GM12872 (cell line): ENCODE results near the gene CLIC3.

Experiments used
- TF ChIP-seq, protein P1 (sequence below): IDR thresholded peaks from 3 replicates; pipeline ENCODE4 v1.5.1; 2011; ENCODE audit warnings: low read depth, mild to moderate bottlenecking, low read length, moderate library complexity; ENCODE audit not compliant: insufficient read depth

Gene CLIC3

DNA sequence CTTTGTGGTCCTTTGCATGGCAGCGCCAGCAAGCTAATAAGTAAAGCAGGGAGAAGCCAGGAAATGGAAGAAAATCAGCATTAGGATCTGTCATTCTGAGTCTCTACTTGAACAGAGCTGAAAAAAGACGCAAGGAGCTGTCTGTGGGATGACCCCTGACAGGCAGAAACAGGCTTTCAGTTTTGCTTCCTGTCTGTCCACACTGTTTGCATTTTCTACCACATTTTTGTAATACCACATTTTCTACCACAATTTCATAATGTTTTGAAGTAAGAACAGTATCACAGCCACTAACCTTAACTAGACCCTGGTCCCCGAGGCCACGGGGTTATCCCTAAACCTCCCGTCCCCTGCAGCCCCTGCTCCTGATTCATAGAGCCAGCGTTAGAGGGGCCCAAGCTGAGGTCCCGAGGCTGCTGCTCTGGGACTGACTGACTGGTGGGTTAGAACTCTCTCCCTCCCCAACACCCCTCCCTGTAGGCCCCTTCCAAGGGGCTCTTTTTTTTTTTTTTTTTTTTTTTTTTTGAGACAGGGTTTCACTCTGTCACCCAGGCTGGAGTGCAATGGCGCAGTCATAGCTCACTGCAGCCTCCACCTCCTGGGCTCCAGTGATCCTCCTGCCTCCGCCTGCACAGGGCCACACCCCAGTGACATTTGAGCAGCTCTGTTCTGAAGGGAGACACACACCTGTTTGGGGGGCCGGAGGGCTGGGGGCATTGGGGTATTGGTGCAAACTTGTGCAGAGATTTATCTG is 4.0 kb upstream of the CLIC3 start:
- TF ChIP-seq, protein P1, sequence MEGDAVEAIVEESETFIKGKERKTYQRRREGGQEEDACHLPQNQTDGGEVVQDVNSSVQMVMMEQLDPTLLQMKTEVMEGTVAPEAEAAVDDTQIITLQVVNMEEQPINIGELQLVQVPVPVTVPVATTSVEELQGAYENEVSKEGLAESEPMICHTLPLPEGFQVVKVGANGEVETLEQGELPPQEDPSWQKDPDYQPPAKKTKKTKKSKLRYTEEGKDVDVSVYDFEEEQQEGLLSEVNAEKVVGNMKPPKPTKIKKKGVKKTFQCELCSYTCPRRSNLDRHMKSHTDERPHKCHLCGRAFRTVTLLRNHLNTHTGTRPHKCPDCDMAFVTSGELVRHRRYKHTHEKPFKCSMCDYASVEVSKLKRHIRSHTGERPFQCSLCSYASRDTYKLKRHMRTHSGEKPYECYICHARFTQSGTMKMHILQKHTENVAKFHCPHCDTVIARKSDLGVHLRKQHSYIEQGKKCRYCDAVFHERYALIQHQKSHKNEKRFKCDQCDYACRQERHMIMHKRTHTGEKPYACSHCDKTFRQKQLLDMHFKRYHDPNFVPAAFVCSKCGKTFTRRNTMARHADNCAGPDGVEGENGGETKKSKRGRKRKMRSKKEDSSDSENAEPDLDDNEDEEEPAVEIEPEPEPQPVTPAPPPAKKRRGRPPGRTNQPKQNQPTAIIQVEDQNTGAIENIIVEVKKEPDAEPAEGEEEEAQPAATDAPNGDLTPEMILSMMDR = no peak

DNA sequence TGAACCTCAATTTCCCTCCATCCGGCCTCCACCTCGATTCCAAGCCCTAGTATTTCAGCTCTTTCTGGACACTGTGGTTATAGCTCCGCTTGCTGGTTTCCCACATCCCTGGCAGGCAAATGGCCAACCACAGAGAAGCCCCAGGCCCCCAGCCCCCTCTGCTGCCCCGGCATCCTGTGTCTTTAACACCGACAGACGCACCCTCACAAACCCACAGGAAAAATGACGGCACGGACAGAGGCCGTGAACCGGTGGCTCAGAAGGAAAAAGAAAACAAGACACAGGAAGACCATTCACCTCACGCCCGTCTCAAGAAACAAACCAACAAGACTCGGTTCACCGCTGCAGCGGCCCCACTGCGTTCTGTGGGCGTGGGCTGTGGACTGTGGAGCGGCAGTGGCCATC is 1.5 kb upstream of the CLIC3 start:
- TF ChIP-seq, protein P1 = no peak

DNA sequence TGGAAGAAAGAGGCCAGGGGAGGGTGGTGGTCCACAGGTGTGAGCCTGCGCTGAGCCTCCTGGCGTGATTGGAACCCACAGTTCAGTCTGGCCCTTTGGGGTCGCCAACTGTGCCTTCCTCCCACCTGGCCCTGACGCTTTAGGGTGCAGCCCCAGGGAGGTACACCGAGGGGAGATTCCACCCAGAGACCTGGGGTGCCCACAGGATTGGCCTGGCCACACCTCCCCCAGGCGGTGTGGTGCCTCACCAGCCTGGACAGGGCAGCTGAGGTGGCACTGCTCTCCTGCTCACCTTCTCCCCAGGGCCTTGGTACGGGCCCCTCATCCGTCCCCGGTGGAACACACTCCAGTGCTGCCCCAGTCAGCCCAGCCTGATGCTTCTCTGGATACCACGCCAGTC is 1.0 kb upstream of the CLIC3 start:
- TF ChIP-seq, protein P1 = no peak

DNA sequence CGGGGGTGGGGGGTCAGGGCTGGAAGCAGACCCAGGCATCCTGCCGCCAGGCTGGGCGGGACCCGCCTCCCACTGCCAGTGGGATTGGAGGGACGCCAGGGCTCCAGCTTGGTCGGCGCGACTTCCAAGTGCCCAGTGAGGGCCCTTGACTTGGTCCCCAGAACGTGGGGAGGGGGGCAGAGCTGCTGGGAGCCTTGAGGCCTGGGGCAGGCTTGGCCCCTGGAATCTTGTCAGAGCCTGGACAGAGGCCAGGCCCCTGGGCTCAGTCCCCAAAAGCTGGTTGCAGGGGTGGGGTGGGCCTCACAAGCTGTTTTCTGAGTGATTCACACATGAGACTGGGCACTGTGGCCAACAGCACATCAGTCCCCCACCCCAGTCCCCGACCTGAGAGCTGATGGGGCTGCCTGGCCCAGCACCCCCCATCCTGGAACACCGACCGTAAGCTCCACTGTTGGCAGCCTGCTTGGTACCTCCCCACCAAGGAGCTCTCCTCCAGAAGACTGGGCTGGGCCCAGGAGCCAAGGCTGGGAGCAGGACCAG is 526 bp downstream of the CLIC3 start:
- TF ChIP-seq, protein P1 = no peak

DNA sequence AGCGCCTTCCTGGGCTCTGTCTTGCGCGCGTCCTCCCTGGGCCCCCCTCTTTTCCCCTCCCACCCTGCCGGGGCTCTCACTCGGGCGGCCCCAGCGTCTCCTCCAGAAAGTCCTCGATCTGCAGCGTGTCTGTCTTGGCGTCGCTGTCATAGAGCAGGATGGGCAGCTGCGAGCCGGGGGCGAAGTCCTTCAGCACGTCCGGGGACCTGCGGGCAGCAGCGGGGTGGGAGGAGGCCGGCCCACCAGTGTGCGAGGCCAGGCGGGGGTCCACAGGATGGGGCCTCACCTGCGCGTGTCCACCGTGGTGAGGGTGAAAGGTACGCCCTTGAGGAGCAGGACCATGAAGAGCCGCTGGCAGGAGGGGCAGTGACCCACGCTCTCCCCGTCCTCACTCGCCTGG is 1.0 kb downstream of the CLIC3 start:
- TF ChIP-seq, protein P1 = no peak

DNA sequence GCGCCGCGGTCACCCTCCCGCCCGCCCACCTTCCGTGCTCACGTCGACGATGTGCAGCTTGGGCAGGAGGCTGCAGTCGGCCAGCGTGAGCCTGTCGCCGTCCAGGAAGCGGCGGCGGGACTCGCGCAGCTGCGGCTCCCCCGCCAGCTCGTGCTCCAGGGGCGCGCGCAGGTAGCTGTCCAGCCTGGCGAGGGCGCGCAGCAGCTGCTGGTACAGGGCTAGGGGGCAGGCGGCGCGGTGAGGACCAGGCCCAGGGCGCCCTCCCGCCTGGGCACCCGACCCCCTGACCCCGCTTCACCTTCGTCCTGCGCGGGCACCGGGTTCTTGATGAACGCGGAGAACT is 1.5 kb downstream of the CLIC3 start:
- TF ChIP-seq, protein P1 = no peak

DNA sequence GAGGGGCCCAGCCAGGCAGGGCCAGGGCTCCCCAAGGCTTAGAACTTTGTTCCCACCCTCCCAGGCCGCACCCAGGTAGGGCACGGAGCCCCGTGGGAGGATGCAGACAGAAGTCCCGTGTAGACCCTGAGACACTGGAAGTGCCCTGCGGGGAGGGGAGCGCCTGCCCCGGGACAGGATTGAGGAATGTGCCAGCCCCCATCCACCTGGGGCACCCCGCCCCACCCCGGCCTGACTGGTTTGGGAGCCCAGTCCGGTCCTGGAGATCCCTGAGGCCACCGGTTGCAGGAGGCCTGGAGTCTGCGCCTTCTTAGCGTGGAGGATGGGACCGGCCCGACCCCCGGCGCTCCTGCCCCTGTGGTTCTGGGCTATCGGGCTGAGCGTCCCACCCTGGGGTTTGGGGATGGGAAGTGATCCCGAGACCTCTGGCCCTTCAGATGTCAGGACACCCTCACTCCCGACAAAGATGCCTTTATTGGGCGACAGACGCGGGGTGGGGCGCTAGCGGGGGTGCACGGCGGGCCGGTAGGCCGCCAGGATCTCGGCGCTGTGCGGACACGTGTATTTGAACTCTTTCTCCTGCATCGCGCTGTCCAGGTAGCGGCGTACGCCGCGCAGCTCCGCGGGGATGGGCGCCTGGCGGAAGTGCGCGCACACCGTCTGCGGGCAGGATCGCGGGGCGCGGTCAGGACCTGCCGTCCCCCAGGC is 2.0 kb downstream of the CLIC3 start:
- TF ChIP-seq, protein P1 = no peak
